HUES6 (cell line): Measurements from ENCODE around the gene MTMR10.

ENCODE experiments used
- H3K27ac ChIP-seq: 2 replicates; pipeline ENCODE4 v1.7.0; 2013; ENCODE audit warnings: low read depth, mild to moderate bottlenecking, low read length, inconsistent platforms
- H3K27me3 ChIP-seq: 2 replicates; pipeline ENCODE4 v1.6.1; 2013; ENCODE audit warnings: low read length; ENCODE audit not compliant: control insufficient read depth, insufficient read depth
- H3K36me3 ChIP-seq: 2 replicates; pipeline ENCODE4 v1.6.1; 2013; ENCODE audit warnings: low read length; ENCODE audit not compliant: control insufficient read depth, insufficient read depth
- H3K4me1 ChIP-seq: 2 replicates; pipeline ENCODE4 v1.6.1; 2013; ENCODE audit warnings: low read length; ENCODE audit not compliant: control insufficient read depth, insufficient read depth
- H3K4me3 ChIP-seq: 2 replicates; pipeline ENCODE4 v1.5.1; 2013; ENCODE audit warnings: low read depth, low read length
- H3K9ac ChIP-seq: one replicate; pipeline ENCODE4 v1.6.1; 2013; ENCODE audit warnings: mild to moderate bottlenecking, low read length
- H3K9me3 ChIP-seq: 2 replicates; pipeline ENCODE4 v1.6.1; 2013; ENCODE audit warnings: low read depth, low read length; ENCODE audit not compliant: control insufficient read depth, insufficient read depth

MTMR10 gene

DNA sequence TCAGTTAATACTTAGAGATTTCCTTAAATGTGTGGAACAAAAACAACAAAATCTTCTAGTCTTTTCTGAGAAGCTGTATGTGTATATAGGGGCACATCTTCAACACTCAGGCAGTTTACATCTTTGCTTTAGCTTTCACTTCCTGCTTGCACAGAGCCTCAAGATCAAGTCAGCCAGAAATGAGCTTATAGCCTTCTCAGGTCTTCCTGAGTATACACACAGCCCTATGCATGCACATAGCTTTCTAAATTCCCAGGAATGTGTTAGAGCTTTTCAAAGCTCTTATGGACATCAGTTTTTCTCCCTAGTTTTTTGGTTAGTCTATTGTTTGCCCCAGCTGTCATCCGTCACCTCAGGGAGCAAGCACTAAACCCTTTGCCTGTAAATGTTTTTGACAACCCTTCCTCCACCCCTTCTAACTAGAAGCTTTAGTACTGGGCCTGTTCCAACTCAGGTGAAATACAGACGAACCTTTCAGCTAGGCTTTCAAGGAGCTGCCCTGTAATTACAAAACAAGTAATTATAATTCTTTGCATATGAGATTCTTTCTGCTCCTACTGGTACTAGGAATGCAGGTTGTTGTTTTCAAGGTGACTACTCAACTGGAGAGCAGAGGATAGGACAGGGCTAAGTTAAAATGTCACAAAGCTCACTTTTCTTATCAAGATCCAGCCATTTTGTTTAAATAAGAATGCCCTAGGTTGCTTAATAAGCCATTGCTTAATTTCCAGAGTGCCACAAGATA lies 22.6 kb upstream of the MTMR10 start:
- H3K27ac ChIP-seq = no peak overlapping the region
- H3K36me3 ChIP-seq = no peaks in the 10 kb centered on the region
- H3K9me3 ChIP-seq = peaks cover 16% of the 10 kb centered on the region; the same call in 1 of the 2 replicates
- H3K9ac ChIP-seq = no peak overlapping the region
- H3K4me1 ChIP-seq = peaks cover 10% of the 10 kb centered on the region; the same call in 1 of the 2 replicates
- no peak overlapping the region for H3K4me3 ChIP-seq
- no peaks in the 10 kb centered on the region for H3K27me3 ChIP-seq

DNA sequence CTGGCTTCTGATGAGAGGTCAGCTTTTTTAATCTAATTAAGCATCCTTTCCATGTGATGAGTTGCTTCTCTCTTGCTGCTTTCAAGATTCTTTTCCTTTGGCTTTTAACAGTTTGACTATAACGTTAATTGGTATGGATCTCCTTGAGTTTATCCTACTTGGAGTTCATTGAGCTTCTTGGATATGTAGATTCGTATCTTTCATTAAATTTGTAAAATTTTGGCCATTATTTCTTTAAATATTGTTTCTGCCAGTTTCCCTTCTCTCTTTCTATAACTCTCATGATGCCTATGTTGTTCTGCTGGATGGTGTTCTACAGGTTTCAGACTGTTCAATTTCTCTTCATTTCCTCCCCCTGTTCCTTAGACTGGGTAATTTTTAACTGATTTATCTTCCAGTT lies 21.0 kb upstream of the MTMR10 start:
- H3K9me3 ChIP-seq = peaks cover 16% of the 10 kb centered on the region; the same call in 1 of the 2 replicates
- H3K36me3 ChIP-seq = no peaks in the 10 kb centered on the region
- H3K4me3 ChIP-seq = no peak overlapping the region
- H3K27ac ChIP-seq = no peak overlapping the region
- H3K27me3 ChIP-seq = no peaks in the 10 kb centered on the region
- peaks cover 10% of the 10 kb centered on the region; the same call in 1 of the 2 replicates for H3K4me1 ChIP-seq
- H3K9ac ChIP-seq = no peak overlapping the region

DNA sequence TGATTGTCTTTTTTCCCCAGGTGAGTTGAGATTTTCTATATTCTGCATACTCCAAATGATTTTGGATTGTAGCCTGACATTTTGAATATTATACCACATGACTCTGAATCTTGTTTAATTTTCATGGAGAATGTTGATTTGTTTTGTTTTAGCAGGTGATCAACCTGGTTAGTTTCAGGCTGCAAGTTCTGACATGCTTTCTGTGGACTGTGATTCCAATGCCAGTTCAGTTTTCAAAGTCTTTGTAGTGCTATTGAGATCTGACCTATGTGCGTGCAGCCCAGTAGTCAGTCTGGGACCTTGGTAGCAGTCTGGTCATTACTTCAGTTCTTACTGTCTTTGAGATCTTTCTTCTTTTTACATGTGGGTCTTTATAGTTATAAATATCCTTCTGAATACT lies 18.6 kb upstream of the MTMR10 start:
- Histone ChIP-seq H3K4me1 (peaks cover 10% of the 10 kb centered on the region; the same call in 1 of the 2 replicates), H3K9me3 (peaks cover 16% of the 10 kb centered on the region; the same call in 1 of the 2 replicates), H3K27ac (no peak overlapping the region), H3K27me3 (no peaks in the 10 kb centered on the region), H3K9ac (no peak overlapping the region), H3K4me3 (no peak overlapping the region), H3K36me3 (no peaks in the 10 kb centered on the region)

DNA sequence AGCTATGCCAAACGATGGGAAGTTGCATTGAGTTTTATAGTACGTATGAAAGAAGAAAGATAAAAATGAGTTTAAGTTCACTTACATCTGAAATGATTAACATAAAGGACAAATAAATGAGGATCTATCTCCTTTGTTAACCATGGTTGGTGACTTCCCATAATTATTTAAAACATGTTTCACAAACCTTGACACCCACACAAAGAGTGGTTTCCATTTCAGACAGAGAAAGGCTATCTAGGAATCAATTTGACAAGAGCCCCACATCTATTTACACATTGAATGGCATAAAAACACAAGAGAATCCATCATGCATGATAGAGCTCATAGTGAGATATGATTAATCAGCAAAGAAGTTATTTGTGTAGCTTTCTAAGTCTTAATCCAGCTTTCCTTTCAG lies 14.2 kb upstream of the MTMR10 start:
- Histone ChIP-seq H3K27ac (no peak overlapping the region), H3K4me1 (0 out of 2 replicates have a peak, but pooled peaks cover 6% of the 10 kb centered on the region), H3K4me3 (no peak overlapping the region), H3K9ac (no peak overlapping the region), H3K9me3 (peaks cover under 1% of the 10 kb centered on the region; the same call in 1 of the 2 replicates), H3K36me3 (no peaks in the 10 kb centered on the region), H3K27me3 (no peaks in the 10 kb centered on the region)

DNA sequence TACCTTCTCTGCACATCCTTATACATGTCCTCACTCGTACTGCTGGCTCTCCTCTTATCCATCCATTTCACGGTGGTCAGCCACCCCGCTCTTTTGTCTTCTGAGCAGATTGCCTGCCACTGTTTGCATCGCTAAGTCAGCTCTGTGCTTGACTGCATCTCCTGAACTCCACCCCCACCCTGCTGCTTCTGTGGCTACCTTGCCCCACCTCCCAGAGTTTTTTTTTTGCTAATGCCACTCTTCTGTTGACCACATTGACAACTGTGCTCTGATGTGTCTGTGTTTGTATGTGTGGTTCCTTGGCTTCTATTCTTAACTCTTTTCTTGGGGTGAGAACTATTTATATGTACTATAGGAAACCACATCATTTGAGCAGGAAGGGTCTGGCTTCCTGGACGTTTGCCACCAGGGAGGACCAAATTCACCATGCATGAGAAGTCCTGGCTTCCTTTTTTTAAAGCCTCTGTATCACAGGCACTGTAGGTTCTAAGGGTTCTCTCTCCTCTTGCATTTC lies 12.8 kb upstream of the MTMR10 start:
- Histone ChIP-seq H3K9me3 (no peaks in the 10 kb centered on the region), H3K27me3 (no peaks in the 10 kb centered on the region), H3K9ac (no peak overlapping the region), H3K4me1 (0 out of 2 replicates have a peak, but pooled peaks cover 6% of the 10 kb centered on the region), H3K4me3 (no peak overlapping the region), H3K36me3 (no peaks in the 10 kb centered on the region), H3K27ac (no peak overlapping the region)

DNA sequence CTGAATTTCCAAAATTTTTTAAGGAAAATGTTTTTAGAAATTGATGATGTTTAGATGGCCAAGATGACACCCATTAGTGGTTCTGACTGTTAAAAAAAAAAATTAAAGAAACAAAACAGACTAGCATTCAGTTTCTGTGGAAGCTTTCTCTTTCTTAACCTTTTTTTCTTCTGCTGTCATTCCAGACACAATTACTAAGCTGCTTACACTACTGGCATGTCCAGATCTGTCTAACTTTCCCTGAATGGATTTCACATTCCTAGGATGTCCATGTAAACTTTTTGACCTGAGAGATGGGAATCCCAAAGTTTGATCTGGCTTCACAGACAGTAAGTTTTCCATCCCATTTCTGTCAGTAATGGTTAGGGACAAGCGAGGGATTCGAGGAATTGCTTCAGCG lies 10.3 kb upstream of the MTMR10 start:
- Histone ChIP-seq H3K27ac (no peak overlapping the region), H3K9ac (no peak overlapping the region), H3K4me1 (0 out of 2 replicates have a peak, but pooled peaks cover 6% of the 10 kb centered on the region), H3K36me3 (no peaks in the 10 kb centered on the region), H3K27me3 (no peaks in the 10 kb centered on the region), H3K4me3 (no peak overlapping the region), H3K9me3 (peaks cover 4% of the 10 kb centered on the region; the same call in 1 of the 2 replicates)

DNA sequence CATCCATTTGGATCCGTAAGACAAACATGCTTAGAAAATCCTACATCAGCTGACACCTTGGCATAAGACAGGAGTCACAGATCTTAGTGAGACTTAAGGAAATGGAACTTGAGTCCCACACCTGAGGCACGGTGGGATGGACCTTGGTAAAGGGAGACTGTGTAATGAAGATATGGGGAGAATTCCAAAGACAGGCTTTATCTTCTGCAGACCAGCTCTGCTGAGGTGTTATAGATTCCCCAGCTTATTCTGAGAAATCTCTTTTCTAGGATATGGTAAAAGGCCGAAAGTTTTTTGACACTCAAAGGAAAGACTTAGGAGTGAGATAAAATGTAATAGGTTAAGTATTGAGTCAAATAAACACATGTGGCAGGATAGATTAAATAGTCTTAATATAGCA lies 8.3 kb upstream of the MTMR10 start:
- Histone ChIP-seq H3K36me3 (no peaks in the 10 kb centered on the region), H3K27me3 (no peaks in the 10 kb centered on the region), H3K4me3 (no peak overlapping the region), H3K9me3 (peaks cover 4% of the 10 kb centered on the region; the same call in 1 of the 2 replicates), H3K27ac (no peak overlapping the region), H3K4me1 (0 out of 2 replicates have a peak, but pooled peaks cover 6% of the 10 kb centered on the region), H3K9ac (no peak overlapping the region)

DNA sequence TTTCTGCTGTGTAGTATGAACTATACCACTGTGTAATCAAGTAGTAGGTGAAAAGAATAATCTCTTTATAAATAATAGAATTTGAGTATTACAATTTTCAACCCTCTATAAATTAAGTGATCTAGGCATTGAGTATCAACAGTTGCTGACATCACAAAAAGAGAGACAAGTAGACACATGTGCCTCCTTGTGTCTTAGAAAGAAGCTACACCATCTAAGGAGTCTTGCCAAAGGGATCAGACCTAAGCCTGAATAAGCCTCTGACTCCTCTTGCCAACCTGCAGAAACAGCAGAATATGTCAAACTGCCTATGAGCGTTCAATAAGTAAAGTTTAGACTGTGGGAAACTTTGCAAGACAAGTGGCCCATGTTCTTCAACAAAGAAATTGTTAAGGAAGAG lies 5.8 kb upstream of the MTMR10 start:
- Histone ChIP-seq H3K9me3 (peaks cover 4% of the 10 kb centered on the region; the same call in 1 of the 2 replicates), H3K9ac (no peak overlapping the region), H3K36me3 (no peaks in the 10 kb centered on the region), H3K27me3 (no peaks in the 10 kb centered on the region), H3K4me3 (no peak overlapping the region), H3K27ac (no peak overlapping the region), H3K4me1 (0 out of 2 replicates have a peak, but pooled peaks cover 3% of the 10 kb centered on the region)

DNA sequence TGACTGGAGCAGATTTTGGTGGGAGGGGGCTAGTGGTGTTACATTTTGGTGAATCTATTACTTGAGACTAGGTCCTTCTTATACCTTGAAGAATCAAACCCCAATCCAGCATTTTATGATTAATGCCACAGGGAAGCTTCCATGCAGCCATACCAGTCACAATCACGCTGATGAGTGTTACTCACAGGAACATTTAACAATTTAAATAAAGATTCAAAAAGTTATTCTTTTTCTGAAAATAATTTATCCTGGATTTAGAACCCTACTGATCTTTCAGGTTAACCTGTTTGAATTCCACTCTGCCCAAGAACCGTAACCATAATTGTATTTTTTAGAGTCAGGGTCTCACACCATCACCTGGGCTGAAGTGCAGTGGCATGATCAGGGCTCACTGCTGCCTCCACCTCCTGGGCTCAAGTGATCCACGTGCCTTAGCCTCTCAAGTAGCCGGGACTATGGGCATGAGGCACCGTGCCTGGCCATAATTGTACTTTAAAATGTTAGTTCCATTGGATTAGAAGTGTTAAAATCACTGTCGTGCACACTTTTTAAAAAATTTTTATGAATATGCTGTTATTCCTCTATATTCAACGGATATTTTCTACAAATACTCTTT lies 929 bp upstream of the MTMR10 start:
- H3K9ac ChIP-seq = peak overlapping the region; percentile 93
- H3K36me3 ChIP-seq = peaks cover 5% of the 10 kb centered on the region; the same call in 1 of the 2 replicates
- 0 out of 2 replicates have a peak, but pooled peaks cover 3% of the 10 kb centered on the region for H3K4me1 ChIP-seq
- no peaks in the 10 kb centered on the region for H3K27me3 ChIP-seq
- H3K9me3 ChIP-seq = no peaks in the 10 kb centered on the region; the same call in 1 of the 2 replicates
- peak overlapping the region; percentile 96 for H3K4me3 ChIP-seq
- H3K27ac ChIP-seq = peak overlapping the region; percentile 80; the same call in 1 of the 2 replicates

DNA sequence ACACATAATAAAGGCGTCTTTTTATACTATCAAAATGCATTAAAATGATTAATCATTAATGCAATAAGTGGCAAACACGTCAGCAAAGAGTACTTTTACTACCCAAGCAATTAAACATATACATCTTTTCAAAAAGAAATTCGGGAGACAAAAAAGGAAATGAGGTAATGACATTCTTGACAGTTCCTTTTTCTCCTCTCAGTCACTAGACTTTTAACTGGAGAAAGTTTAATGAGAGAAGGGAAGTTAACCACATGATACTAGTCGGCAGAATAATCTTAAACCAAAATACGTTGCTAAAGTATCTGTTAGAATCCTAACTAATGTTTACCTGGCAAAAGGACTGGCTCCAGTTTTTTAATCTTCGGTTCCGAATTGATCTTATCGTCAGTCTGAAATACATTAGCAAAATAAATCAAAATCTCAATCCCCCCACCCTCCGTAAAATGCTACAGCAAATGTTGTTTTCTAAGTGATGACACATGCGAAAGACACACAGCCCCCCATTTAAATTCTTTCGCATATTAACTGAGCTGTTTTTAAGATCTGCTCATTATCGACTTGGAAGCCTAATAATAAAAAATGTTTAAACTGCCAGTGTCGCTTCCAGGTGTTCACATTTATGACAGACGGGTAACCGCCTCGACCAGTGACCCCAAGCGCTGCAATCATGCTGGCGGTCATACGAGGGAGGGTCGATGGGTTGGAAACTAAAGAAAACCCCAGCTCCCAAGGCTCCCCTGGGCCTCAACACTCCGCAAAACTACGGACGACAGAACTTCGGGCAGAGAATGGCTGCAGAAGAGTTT lies 778 bp downstream of the MTMR10 start:
- H3K36me3 ChIP-seq = peaks cover 20% of the 10 kb centered on the region
- 0 out of 2 replicates have a peak, but pooled peaks cover 3% of the 10 kb centered on the region for H3K4me1 ChIP-seq
- H3K27ac ChIP-seq = peak overlapping the region; percentile 79
- H3K9me3 ChIP-seq = no peaks in the 10 kb centered on the region
- H3K4me3 ChIP-seq = peak overlapping the region; percentile 96
- peak overlapping the region; percentile 93 for H3K9ac ChIP-seq
- H3K27me3 ChIP-seq = no peaks in the 10 kb centered on the region
